Lower lobe of right lung (tissue), 2 donors: ENCODE data around the gene TDRD10. TPM values are rescaled to one million over a fixed set of nuclear protein-coding genes. Genes with fewer than 3 reads are reported as not detected.

Experiments used
- ATAC-seq, 2 donors: fragments of 200-7000 bp; cut with Tn5 transposase; one replicate each; pipeline ENCODE4 v1.9.1; 2020 to 2022; ENCODE audit warnings: mild to moderate bottlenecking in 2 of 2, moderate library complexity in 2 of 2
- DNase-seq: peaks from one replicate; pipeline ENCODE4 v3.0.0-alpha.2; 2020
- H3K27ac ChIP-seq: fragments of 200-600 bp; one replicate; pipeline ENCODE4 v1.8.0; 2022
- H3K27me3 ChIP-seq: fragments of 200-600 bp; one replicate; pipeline ENCODE4 v1.8.0; 2022; ENCODE audit warnings: low read depth
- H3K36me3 ChIP-seq: fragments of 200-600 bp; one replicate; pipeline ENCODE4 v1.8.0; 2022; ENCODE audit warnings: mild to moderate bottlenecking
- H3K4me1 ChIP-seq: fragments of 200-600 bp; one replicate; pipeline ENCODE4 v1.8.0; 2022
- H3K4me3 ChIP-seq: fragments of 200-600 bp; one replicate; pipeline ENCODE4 v1.8.0; 2022; ENCODE audit warnings: mild to moderate bottlenecking
- H3K9me3 ChIP-seq: fragments of 200-600 bp; one replicate; pipeline ENCODE4 v1.8.0; 2022
- intact Hi-C: fragments of 100-400 bp; cut with DNase I; formaldehyde crosslinking; loops from one replicate; pipeline ENCODE4 v1.11.0; 2022
- total RNA-seq: library from RNA; stranded (reverse); fragmentation: NEBNext Ultra II Directional; extraction: Animal tissue kit (Norgen Biotek cat#: 25700); gene quantifications from one replicate; pipeline ENCODE4 v1.2.1, GENCODE V29; 2021
- TF ChIP-seq, protein P1 (sequence below): fragments of 200-600 bp; IDR thresholded peaks from one replicate; pipeline ENCODE4 v1.8.0; 2022; ENCODE audit warnings: antibody characterized with exemption, mild to moderate bottlenecking
- donor health status: DM: no; HTN: yes; CAD: no; lungs with severe emphysema.

TDRD10 gene
- total RNA-seq, 1 donor from 2014 or later = 20.2 TPM

DNA sequence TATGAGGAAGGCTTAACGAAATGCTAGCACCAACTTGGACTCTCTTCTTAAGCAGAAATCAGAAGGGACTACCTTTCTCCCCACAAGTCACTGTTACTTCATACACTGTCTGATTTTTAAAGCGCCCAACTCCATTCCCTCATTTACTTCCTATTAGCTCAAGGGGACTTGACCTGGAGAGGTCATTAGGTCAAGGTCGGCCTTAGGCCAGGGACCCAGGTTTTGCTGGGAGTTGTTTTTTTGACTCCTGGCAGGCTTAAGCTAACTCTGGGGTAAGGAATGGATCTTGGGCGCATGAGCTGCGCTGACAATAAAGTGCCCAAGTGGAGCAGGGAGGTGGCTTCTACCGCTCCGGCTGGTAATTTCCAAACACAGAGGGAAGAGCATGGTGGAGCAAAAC is 89.2 kb downstream of the TDRD10 start:
- H3K9me3 ChIP-seq = no peaks in the 10 kb centered on the region
- H3K4me3 ChIP-seq = no peak overlapping the region
- ATAC-seq (no peak), DNase-seq (no peak)
- no peaks in the 10 kb centered on the region for H3K27me3 ChIP-seq
- no peaks in the 10 kb centered on the region for H3K4me1 ChIP-seq
- H3K36me3 ChIP-seq = peaks cover 100% of the 10 kb centered on the region
- TF ChIP-seq, protein P1, sequence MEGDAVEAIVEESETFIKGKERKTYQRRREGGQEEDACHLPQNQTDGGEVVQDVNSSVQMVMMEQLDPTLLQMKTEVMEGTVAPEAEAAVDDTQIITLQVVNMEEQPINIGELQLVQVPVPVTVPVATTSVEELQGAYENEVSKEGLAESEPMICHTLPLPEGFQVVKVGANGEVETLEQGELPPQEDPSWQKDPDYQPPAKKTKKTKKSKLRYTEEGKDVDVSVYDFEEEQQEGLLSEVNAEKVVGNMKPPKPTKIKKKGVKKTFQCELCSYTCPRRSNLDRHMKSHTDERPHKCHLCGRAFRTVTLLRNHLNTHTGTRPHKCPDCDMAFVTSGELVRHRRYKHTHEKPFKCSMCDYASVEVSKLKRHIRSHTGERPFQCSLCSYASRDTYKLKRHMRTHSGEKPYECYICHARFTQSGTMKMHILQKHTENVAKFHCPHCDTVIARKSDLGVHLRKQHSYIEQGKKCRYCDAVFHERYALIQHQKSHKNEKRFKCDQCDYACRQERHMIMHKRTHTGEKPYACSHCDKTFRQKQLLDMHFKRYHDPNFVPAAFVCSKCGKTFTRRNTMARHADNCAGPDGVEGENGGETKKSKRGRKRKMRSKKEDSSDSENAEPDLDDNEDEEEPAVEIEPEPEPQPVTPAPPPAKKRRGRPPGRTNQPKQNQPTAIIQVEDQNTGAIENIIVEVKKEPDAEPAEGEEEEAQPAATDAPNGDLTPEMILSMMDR = no peak
- intact Hi-C loops = no loop called here
- H3K27ac ChIP-seq = no peak overlapping the region

- H3K4me1 ChIP-seq = no peaks in the 10 kb centered on the region
- H3K27me3 ChIP-seq = no peaks in the 10 kb centered on the region
- TF ChIP-seq, protein P1 = no peak
- no peaks in the 10 kb centered on the region for H3K9me3 ChIP-seq
- DNase-seq (no peak), ATAC-seq (no peak)
- peaks cover 100% of the 10 kb centered on the region for H3K36me3 ChIP-seq
- no peak overlapping the region for H3K27ac ChIP-seq
- intact Hi-C loops = no loop called here
- no peak overlapping the region for H3K4me3 ChIP-seq
Measured at GRCh38 chr1:154593390-154593789, 91.4 kb downstream of the TDRD10 start.

DNA sequence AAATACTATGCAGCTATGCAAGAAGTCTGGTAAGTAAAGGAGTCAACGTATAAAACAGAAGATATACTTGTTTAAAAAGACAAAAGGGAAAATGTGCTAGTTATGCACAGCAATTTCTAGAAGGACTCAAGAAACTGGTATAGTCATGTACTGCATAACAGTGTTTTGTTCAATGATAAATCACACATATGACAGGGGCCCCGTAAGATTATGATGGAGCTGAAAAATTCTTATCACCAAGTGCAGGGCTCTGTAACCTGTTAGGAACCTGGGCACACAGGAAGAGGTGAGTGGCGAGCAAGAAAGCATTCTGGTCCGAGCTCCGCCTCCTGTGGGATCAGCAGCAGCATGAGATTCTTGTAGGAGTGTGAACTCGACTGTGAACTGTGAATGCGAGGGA is 92.8 kb downstream of the TDRD10 start:
- peaks cover 10% of the 10 kb centered on the region for H3K4me1 ChIP-seq
- H3K9me3 ChIP-seq = no peaks in the 10 kb centered on the region
- intact Hi-C loops = no loop called here
- no peak for DNase-seq
- TF ChIP-seq, protein P1 = no peak
- H3K27ac ChIP-seq = no peak overlapping the region
- H3K36me3 ChIP-seq = peaks cover 100% of the 10 kb centered on the region
- no peak overlapping the region for H3K4me3 ChIP-seq
- ATAC-seq = no peak
- H3K27me3 ChIP-seq = no peaks in the 10 kb centered on the region

- TF ChIP-seq, protein P1 = no peak
- intact Hi-C loops = no loop called here
- Histone ChIP-seq H3K27me3 (no peaks in the 10 kb centered on the region), H3K27ac (no peak overlapping the region), H3K4me3 (no peak overlapping the region), H3K9me3 (no peaks in the 10 kb centered on the region), H3K36me3 (peaks cover 100% of the 10 kb centered on the region), H3K4me1 (peaks cover 17% of the 10 kb centered on the region)
- DNase-seq = no peak
- no peak for ATAC-seq
Measured at GRCh38 chr1:154595621-154596020, 93.6 kb downstream of the TDRD10 start.

Other genes with a start within 250 kb of the TDRD10 start
- 75.4 TPM for gene HAX1, start 229.6 kb upstream of the TDRD10 start, total RNA-seq
- gene AQP10, start 181.1 kb upstream of the TDRD10 start, total RNA-seq = 0.47 TPM
- 26.0 TPM for gene ATP8B2, start 176.7 kb upstream of the TDRD10 start, total RNA-seq
- gene IL6R, start 96.9 kb upstream of the TDRD10 start, total RNA-seq = 48.5 TPM
- gene SHE, start 193 bp downstream of the TDRD10 start, total RNA-seq = 40.1 TPM
- gene UBE2Q1, start 56.4 kb downstream of the TDRD10 start, total RNA-seq = 79.5 TPM
- not detected for gene CHRNB2, start 65.6 kb downstream of the TDRD10 start, total RNA-seq
- 202 TPM for gene ADAR, start 106.0 kb downstream of the TDRD10 start, total RNA-seq